Measurements from ENCODE around the gene C4orf46. TPM values are rescaled to one million over a fixed set of nuclear protein-coding genes. Genes with fewer than 3 reads are reported as not detected.

Gene C4orf46
- total RNA-seq, 4 donors from 2014 or later: 12.6 to 15.4 (median 13.2) TPM

GRCh38 chr4:158688813-158689212 lies 17.1 kb upstream of the C4orf46 start:
- no peak for TF ChIP-seq POLR2A (IDR thresholded peaks at IDR 0.05)
- TF ChIP-seq CTCF (IDR thresholded peaks at IDR 0.05): no peak
- intact Hi-C loops (cut with DNase I): no loop called here

GRCh38 chr4:158682066-158682465 lies 10.4 kb upstream of the C4orf46 start:
- intact Hi-C loops (cut with DNase I): no loop called here
- DNase-seq: no peak
- no peak overlapping the region for H3K4me3 ChIP-seq (replicated peaks in 1 of 3)
- H3K9me3 ChIP-seq: no peaks in the 10 kb centered on the region
- H3K27ac ChIP-seq: no peak overlapping the region
- no peak for TF ChIP-seq CTCF (IDR thresholded peaks at IDR 0.05)
- peaks cover 0 to 10% of the 10 kb centered on the region in 2 donors for H3K36me3 ChIP-seq
- 75 to 86% methylated on average over 2 of the region's 2 CpGs for WGBS, 2 donors
- no peaks in the 10 kb centered on the region for H3K27me3 ChIP-seq
- no peaks in the 10 kb centered on the region for H3K4me1 ChIP-seq

More at GRCh38 chr4:158688813-158689212, 17.1 kb upstream of the C4orf46 start:
- H3K27me3 ChIP-seq: no peaks in the 10 kb centered on the region
- no peaks in the 10 kb centered on the region for H3K36me3 ChIP-seq
- 67 to 72% methylated on average over 1 of the region's 1 CpG for WGBS, 2 donors
- no peaks in the 10 kb centered on the region for H3K9me3 ChIP-seq
- no peak for DNase-seq
- H3K4me3 ChIP-seq (replicated peaks in 1 of 3): no peak overlapping the region
- H3K4me1 ChIP-seq: no peaks in the 10 kb centered on the region
- no peak overlapping the region for H3K27ac ChIP-seq

- TF ChIP-seq POLR2A (IDR thresholded peaks at IDR 0.05) (no peak), CTCF (IDR thresholded peaks at IDR 0.05) (no peak)
- DNase-seq: no peak
- H3K27ac ChIP-seq: no peak overlapping the region
- H3K27me3 ChIP-seq: no peaks in the 10 kb centered on the region
- peaks cover 0 to 10% of the 10 kb centered on the region in 2 donors for H3K36me3 ChIP-seq
- no peaks in the 10 kb centered on the region for H3K4me1 ChIP-seq
- intact Hi-C loops (cut with DNase I): no loop called here
- no peaks in the 10 kb centered on the region for H3K9me3 ChIP-seq
- no peak overlapping the region for H3K4me3 ChIP-seq (replicated peaks in 1 of 3)
- 95 to 96% methylated on average over 1 of the region's 1 CpG for WGBS, 2 donors
Observed at GRCh38 chr4:158681629-158682028, 9.9 kb upstream of the C4orf46 start.

- Histone ChIP-seq H3K9me3 (no peaks in the 10 kb centered on the region), H3K27me3 (no peaks in the 10 kb centered on the region), H3K36me3 (peaks cover 0 to 10% of the 10 kb centered on the region in 2 donors), H3K4me3 (replicated peaks in 1 of 3) (no peak overlapping the region), H3K27ac (no peak overlapping the region), H3K4me1 (no peaks in the 10 kb centered on the region)
- TF ChIP-seq POLR2A (IDR thresholded peaks at IDR 0.05) (no peak), CTCF (IDR thresholded peaks at IDR 0.05) (no peak)
- intact Hi-C loops (cut with DNase I): no loop called here
- DNase-seq: no peak
- WGBS, 2 donors: 95 to 96% methylated on average over 2 of the region's 2 CpGs
Observed at GRCh38 chr4:158678767-158679166, 7.1 kb upstream of the C4orf46 start.

GRCh38 chr4:158676076-158676475 lies 4.4 kb upstream of the C4orf46 start:
- TF ChIP-seq CTCF (IDR thresholded peaks at IDR 0.05) (no peak), POLR2A (IDR thresholded peaks at IDR 0.05) (no peak)
- Histone ChIP-seq H3K36me3 (no peaks in the 10 kb centered on the region), H3K27me3 (no peaks in the 10 kb centered on the region), H3K4me3 (replicated peaks in 1 of 3) (no peak overlapping the region), H3K4me1 (peaks cover 4 to 6% of the 10 kb centered on the region in 2 donors), H3K27ac (no peak overlapping the region), H3K9me3 (no peaks in the 10 kb centered on the region)
- DNase-seq: no peak
- 85 to 91% methylated on average over 5 of the region's 5 CpGs for WGBS, 2 donors
- intact Hi-C loops (cut with DNase I): no loop called here

Data from thyroid gland (tissue), 4 donors.